A673 (cell line): ENCODE data around the gene IKBKE. TPM values are rescaled to one million over a fixed set of nuclear protein-coding genes. Genes with fewer than 3 reads are reported as not detected.

Source experiments
- BruUV-seq: library from RNA; stranded (reverse); fragments of 400-500 nt; replicated peaks from 2 replicates; lab custom pipeline; 2021; lab: Mats Ljungman, UMichigan
- CTCF ChIA-PET: fragments of 300-600 bp; sonication (Branson Sonifier 250); formaldehyde crosslinking; loops from one replicate; lab custom pipeline; 2022; ENCODE audit warnings: antibody characterized with exemption; lab: Charles Lee
- POLR2A ChIA-PET: fragments of 300-600 bp; sonication (Branson Sonifier 250); formaldehyde crosslinking; loops from one replicate; lab custom pipeline; 2022; ENCODE audit warnings: antibody characterized with exemption; ENCODE audit not compliant: low non-redundant PET; lab: Charles Lee
- DNase-seq: peaks from one replicate; pipeline ENCODE4 v3.0.0-alpha.2; 2015; ENCODE audit warnings: low spot score
- H3K27ac ChIP-seq: fragments of 200-600 bp; sonication (generic); 2 replicates; pipeline ENCODE4 v1.5.1; 2016; ENCODE audit warnings: mixed run types, low read depth, mild to moderate bottlenecking, mixed read lengths, antibody characterized with exemption, low read length; ENCODE audit not compliant: poor library complexity, severe bottlenecking
- H3K27me3 ChIP-seq: fragments of 200-600 bp; sonication (generic); replicated peaks from 2 replicates; pipeline ENCODE4 v1.6.1; 2017; ENCODE audit warnings: mixed run types, low read depth, mild to moderate bottlenecking, mixed read lengths, antibody characterized with exemption, low read length; ENCODE audit not compliant: insufficient read depth, poor library complexity
- H3K36me3 ChIP-seq: fragments of 200-600 bp; sonication (generic); 2 replicates; pipeline ENCODE4 v1.6.1; 2016; ENCODE audit warnings: mixed run types, mild to moderate bottlenecking, mixed read lengths, antibody characterized with exemption, low read length; ENCODE audit not compliant: insufficient read depth, poor library complexity, severe bottlenecking
- H3K4me1 ChIP-seq: fragments of 200-600 bp; sonication (generic); 2 replicates; pipeline ENCODE4 v1.6.1; 2017; ENCODE audit warnings: mixed run types, mild to moderate bottlenecking, mixed read lengths, antibody characterized with exemption, low read length; ENCODE audit not compliant: insufficient read depth, poor library complexity, severe bottlenecking
- H3K4me3 ChIP-seq: fragments of 200-600 bp; sonication (generic); 2 replicates; pipeline ENCODE4 v1.5.1; 2016; ENCODE audit warnings: low read depth, mixed run types, mild to moderate bottlenecking, mixed read lengths, low read length; ENCODE audit not compliant: poor library complexity, severe bottlenecking
- H3K9me3 ChIP-seq: fragments of 200-600 bp; sonication (generic); 2 replicates; pipeline ENCODE4 v1.6.1; 2016; ENCODE audit warnings: mixed run types, low read depth, mild to moderate bottlenecking, mixed read lengths, antibody characterized with exemption, low read length; ENCODE audit not compliant: poor library complexity, severe bottlenecking
- CTCF ChIP-seq: fragments of 300-800, 200-600 bp; sonication (generic); conservative IDR thresholded peaks from 2 replicates; pipeline ENCODE4 v1.5.1; 2017; ENCODE audit warnings: low read depth, mild to moderate bottlenecking, antibody characterized with exemption, low read length, moderate library complexity, mixed read lengths
- EZH2 ChIP-seq: fragments of 200-600 bp; sonication (generic); IDR thresholded peaks from 2 replicates; pipeline ENCODE4 v1.6.1; 2017; ENCODE audit warnings: borderline replicate concordance, low read depth, mild to moderate bottlenecking, mixed read lengths, antibody characterized with exemption, low read length; ENCODE audit not compliant: poor library complexity, severe bottlenecking
- intact Hi-C: fragments of 100-400 bp; cut with micrococcal nuclease; formaldehyde crosslinking; loops from one replicate; pipeline ENCODE4 v1.10.0; 2022; ENCODE audit not compliant: unreplicated experiment
- total RNA-seq: library from RNA; stranded (reverse); gene quantifications from 2 replicates; pipeline ENCODE4 v1.2.3, GENCODE V29; 2021

Gene IKBKE
- total RNA-seq, 1 experiment from 2014 or later = 2.9 TPM

GRCh38 chr1:206445911-206446356, 24.3 kb upstream of the IKBKE start:
- no peak for TF ChIP-seq EZH2
- TF ChIP-seq CTCF = no peak
- Histone ChIP-seq H3K9me3 (no peaks in the 10 kb centered on the region), H3K27ac (no peak overlapping the region), H3K36me3 (peaks cover 37% of the 10 kb centered on the region), H3K4me3 (no peak overlapping the region), H3K4me1 (peaks cover 8% of the 10 kb centered on the region), H3K27me3 (no peaks in the 10 kb centered on the region)
- intact Hi-C loops = no loop called here
- no TSS peak for BruUV-seq
- no peak for DNase-seq
- CTCF ChIA-PET = no interaction called here
- POLR2A ChIA-PET = no interaction called here

- TF ChIP-seq EZH2 (no peak), CTCF (no peak)
- intact Hi-C loops = no loop called here
- H3K9me3 ChIP-seq = no peaks in the 10 kb centered on the region
- no peaks in the 10 kb centered on the region for H3K27me3 ChIP-seq
- H3K36me3 ChIP-seq = peaks cover 35% of the 10 kb centered on the region
- DNase-seq = no peak
- no peak overlapping the region for H3K4me3 ChIP-seq
- peaks cover 8% of the 10 kb centered on the region for H3K4me1 ChIP-seq
- ChIA-PET CTCF (interaction anchor here (0.6 kb wide), 1 partner anchor 469 kb away, joined by 6 read pairs; no protein-coding TSS in a partner anchor), POLR2A (no interaction called here)
- H3K27ac ChIP-seq = no peak overlapping the region
- BruUV-seq = no TSS peak
Observed at GRCh38 chr1:206446688-206447421, 23.4 kb upstream of the IKBKE start.

- no peak for DNase-seq
- TF ChIP-seq CTCF (no peak), EZH2 (no peak)
- ChIA-PET CTCF (interaction anchor here (0.6 kb wide), 1 partner anchor 470 kb away, joined by 6 read pairs; no protein-coding TSS in a partner anchor), POLR2A (no interaction called here)
- no peak overlapping the region for H3K27ac ChIP-seq
- H3K4me1 ChIP-seq = peaks cover 8% of the 10 kb centered on the region
- H3K27me3 ChIP-seq = no peaks in the 10 kb centered on the region
- no peaks in the 10 kb centered on the region for H3K9me3 ChIP-seq
- intact Hi-C loops = no loop called here
- H3K4me3 ChIP-seq = no peak overlapping the region
- H3K36me3 ChIP-seq = peaks cover 40% of the 10 kb centered on the region
- no TSS peak for BruUV-seq
Observed at GRCh38 chr1:206447422-206447765, 22.9 kb upstream of the IKBKE start.
